Mesendoderm (in vitro differentiated cells): ENCODE measurements around the gene AKAP6.

ENCODE experiments used
- DNase-seq: peaks from one replicate; pipeline ENCODE4 v3.0.0; 2013
- H2AK5ac ChIP-seq: 2 replicates; pipeline ENCODE4 v1.6.1; 2013; ENCODE audit warnings: low read length, inconsistent platforms
- H2BK120ac ChIP-seq: 2 replicates; pipeline ENCODE4 v1.6.1; 2013; ENCODE audit warnings: low read depth, mild to moderate bottlenecking, low read length, moderate library complexity, mixed read lengths
- H2BK15ac ChIP-seq: replicated peaks from 2 replicates; pipeline ENCODE4 v1.6.1; 2013; ENCODE audit warnings: low read depth, mild to moderate bottlenecking, moderate library complexity
- H2BK5ac ChIP-seq: 2 replicates; pipeline ENCODE4 v1.6.1; 2013; ENCODE audit warnings: low read length, inconsistent platforms
- H3K18ac ChIP-seq: 2 replicates; pipeline ENCODE4 v1.6.1; 2013; ENCODE audit warnings: mild to moderate bottlenecking, low read length, mixed read lengths
- H3K23ac ChIP-seq: one replicate; pipeline ENCODE4 v1.6.1; 2013; ENCODE audit warnings: low read length
- H3K27ac ChIP-seq: 2 replicates; pipeline ENCODE4 v1.5.1; 2013; ENCODE audit warnings: low read depth, mild to moderate bottlenecking, inconsistent platforms, low read length, moderate library complexity
- H3K27me3 ChIP-seq: 2 replicates; pipeline ENCODE4 v1.6.1; 2013; ENCODE audit warnings: low read length, control low read depth, mild to moderate bottlenecking, inconsistent platforms; ENCODE audit not compliant: insufficient read depth, poor library complexity
- H3K36me3 ChIP-seq: 2 replicates; pipeline ENCODE4 v1.6.1; 2013; ENCODE audit warnings: low read length, inconsistent platforms; ENCODE audit not compliant: control insufficient read depth, insufficient read depth
- H3K4ac ChIP-seq: one replicate; pipeline ENCODE4 v1.6.1; 2013; ENCODE audit warnings: low read depth, mild to moderate bottlenecking, low read length, moderate library complexity
- H3K4me1 ChIP-seq: 2 replicates; pipeline ENCODE4 v1.6.1; 2013; ENCODE audit warnings: low read depth, low read length, inconsistent platforms; ENCODE audit not compliant: control insufficient read depth
- H3K4me2 ChIP-seq: 2 replicates; pipeline ENCODE4 v1.6.1; 2013; ENCODE audit warnings: low read length
- H3K4me3 ChIP-seq: 2 replicates; pipeline ENCODE4 v1.5.1; 2013; ENCODE audit warnings: mild to moderate bottlenecking, low read length
- H3K56ac ChIP-seq: one replicate; pipeline ENCODE4 v1.6.1; 2013; ENCODE audit warnings: low read length
- H3K79me1 ChIP-seq: 2 replicates; pipeline ENCODE4 v1.6.1; 2013; ENCODE audit warnings: low read length, inconsistent platforms
- H3K79me2 ChIP-seq: 2 replicates; pipeline ENCODE4 v1.6.1; 2013; ENCODE audit warnings: mild to moderate bottlenecking, low read length; ENCODE audit not compliant: control insufficient read depth, insufficient read depth
- H3K9ac ChIP-seq: 2 replicates; pipeline ENCODE4 v1.6.1; 2013; ENCODE audit warnings: low read length, inconsistent platforms
- H4K5ac ChIP-seq: one replicate; pipeline ENCODE4 v1.6.1; 2013; ENCODE audit warnings: low read length
- H4K8ac ChIP-seq: one replicate; pipeline ENCODE4 v1.6.1; 2013; ENCODE audit warnings: low read depth, mild to moderate bottlenecking, control low read depth, low read length, moderate library complexity
- WGBS: extraction: QIAGEN DNeasy Blood & Tissue Kit; methylation state at CpG from one replicate; pipeline ENCODE4 v1.1.7; 2013; ENCODE audit warnings: low lambda C conversion rate, missing lambda C conversion rate; ENCODE audit not compliant: insufficient coverage; ENCODE audit errors: extremely low coverage; 5-methylcytosine and 5-hydroxymethylcytosine counted together

AKAP6 gene

GRCh38 chr14:32427726-32428528 lies 98.8 kb downstream of the AKAP6 start:
- WGBS = no CpG with 5 or more reads among the region's 4 CpGs
- no peak overlapping the region for H3K4ac ChIP-seq
- no peaks in the 10 kb centered on the region for H3K79me2 ChIP-seq
- no peak overlapping the region for H3K27ac ChIP-seq
- H2BK120ac ChIP-seq = no peak overlapping the region
- H4K5ac ChIP-seq = no peak overlapping the region
- H3K27me3 ChIP-seq = no peaks in the 10 kb centered on the region
- no peaks in the 10 kb centered on the region for H3K79me1 ChIP-seq
- H2BK5ac ChIP-seq = no peak overlapping the region
- H3K23ac ChIP-seq = no peak overlapping the region
- no peak overlapping the region for H3K4me2 ChIP-seq
- H2BK15ac ChIP-seq = no peak overlapping the region
- no peak overlapping the region for H2AK5ac ChIP-seq
- H4K8ac ChIP-seq = no peak overlapping the region
- DNase-seq = no peak
- H3K56ac ChIP-seq = no peak overlapping the region
- no peak overlapping the region for H3K9ac ChIP-seq
- H3K4me1 ChIP-seq = peaks cover 8% of the 10 kb centered on the region
- no peak overlapping the region for H3K18ac ChIP-seq
- no peaks in the 10 kb centered on the region for H3K36me3 ChIP-seq
- H3K4me3 ChIP-seq = no peak overlapping the region

DNA sequence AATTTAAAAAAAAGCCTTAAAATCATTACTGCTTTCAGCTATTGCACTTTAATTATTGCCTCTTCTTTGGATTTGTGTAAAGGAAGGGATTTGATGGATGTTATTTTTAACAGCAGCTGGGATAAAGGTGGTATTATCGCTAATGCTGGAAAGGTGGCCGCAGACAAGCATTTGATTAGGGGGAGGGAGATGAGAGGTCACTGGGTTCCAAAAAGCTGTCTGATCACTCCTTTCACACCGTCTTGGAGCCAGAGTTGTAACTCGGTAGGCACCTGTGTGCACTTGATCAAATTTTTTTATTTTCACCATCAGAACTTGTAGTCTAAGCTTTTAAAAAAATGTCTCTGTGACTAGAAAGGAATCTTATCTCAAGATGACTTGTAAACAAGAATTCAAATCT lies 99.8 kb downstream of the AKAP6 start:
- H3K4ac ChIP-seq = no peak overlapping the region
- H3K9ac ChIP-seq = no peak overlapping the region
- DNase-seq = no peak

DNA sequence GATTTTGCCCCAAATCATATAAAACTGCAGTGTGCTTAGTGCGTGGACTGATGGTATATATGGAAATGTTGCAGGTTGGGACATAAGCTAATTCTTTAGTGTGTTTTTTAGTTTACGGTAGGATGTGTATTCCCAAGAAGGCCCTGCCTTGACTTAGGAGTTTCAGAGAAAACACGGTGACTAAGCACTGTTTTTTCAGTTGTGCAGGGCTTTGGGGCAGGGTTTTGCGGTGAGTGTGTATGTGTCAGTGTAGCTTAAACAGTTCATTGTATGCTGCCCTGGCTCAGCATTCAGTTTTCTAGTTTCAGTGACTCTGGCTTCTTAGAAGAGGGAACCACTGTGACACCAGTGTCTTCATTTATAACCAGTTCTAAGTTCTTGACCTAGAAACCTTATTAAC lies 101.2 kb downstream of the AKAP6 start:
- peak overlapping the region; percentile 67 for H2BK120ac ChIP-seq
- H3K56ac ChIP-seq = no peak overlapping the region
- no peaks in the 10 kb centered on the region for H3K36me3 ChIP-seq
- H3K27ac ChIP-seq = no peak overlapping the region
- H2BK15ac ChIP-seq = no peak overlapping the region
- H3K18ac ChIP-seq = no peak overlapping the region
- WGBS = no CpG with 5 or more reads among the region's 4 CpGs
- no peak overlapping the region for H4K5ac ChIP-seq
- H3K23ac ChIP-seq = peak overlapping the region; percentile 69
- H3K9ac ChIP-seq = no peak overlapping the region
- no peaks in the 10 kb centered on the region for H3K79me2 ChIP-seq
- no peak for DNase-seq
- H3K4ac ChIP-seq = no peak overlapping the region
- H3K4me1 ChIP-seq = peaks cover 15% of the 10 kb centered on the region
- no peak overlapping the region for H4K8ac ChIP-seq
- no peak overlapping the region for H2AK5ac ChIP-seq
- H3K79me1 ChIP-seq = no peaks in the 10 kb centered on the region
- H3K4me2 ChIP-seq = no peak overlapping the region
- no peaks in the 10 kb centered on the region for H3K27me3 ChIP-seq
- no peak overlapping the region for H3K4me3 ChIP-seq
- no peak overlapping the region for H2BK5ac ChIP-seq

More for the DNA sequence above, 99.8 kb downstream of the AKAP6 start:
- H2BK15ac ChIP-seq = no peak overlapping the region
- no CpG with 5 or more reads among the region's 4 CpGs for WGBS
- H3K23ac ChIP-seq = no peak overlapping the region
- no peaks in the 10 kb centered on the region for H3K27me3 ChIP-seq
- H4K8ac ChIP-seq = no peak overlapping the region
- no peak overlapping the region for H3K56ac ChIP-seq
- no peak overlapping the region for H3K27ac ChIP-seq
- no peak overlapping the region for H2BK5ac ChIP-seq
- H2BK120ac ChIP-seq = no peak overlapping the region
- H4K5ac ChIP-seq = no peak overlapping the region
- no peak overlapping the region for H3K18ac ChIP-seq
- H3K4me3 ChIP-seq = no peak overlapping the region
- H3K4me1 ChIP-seq = peaks cover 8% of the 10 kb centered on the region
- no peaks in the 10 kb centered on the region for H3K36me3 ChIP-seq
- no peak overlapping the region for H3K4me2 ChIP-seq
- no peaks in the 10 kb centered on the region for H3K79me1 ChIP-seq
- no peak overlapping the region for H2AK5ac ChIP-seq
- no peaks in the 10 kb centered on the region for H3K79me2 ChIP-seq

- Histone ChIP-seq H3K79me1 (no peaks in the 10 kb centered on the region), H3K56ac (no peak overlapping the region), H3K27ac (no peak overlapping the region)
These were observed 103.9 kb downstream of the AKAP6 start for GRCh38 chr14:32432813-32433538.

DNA sequence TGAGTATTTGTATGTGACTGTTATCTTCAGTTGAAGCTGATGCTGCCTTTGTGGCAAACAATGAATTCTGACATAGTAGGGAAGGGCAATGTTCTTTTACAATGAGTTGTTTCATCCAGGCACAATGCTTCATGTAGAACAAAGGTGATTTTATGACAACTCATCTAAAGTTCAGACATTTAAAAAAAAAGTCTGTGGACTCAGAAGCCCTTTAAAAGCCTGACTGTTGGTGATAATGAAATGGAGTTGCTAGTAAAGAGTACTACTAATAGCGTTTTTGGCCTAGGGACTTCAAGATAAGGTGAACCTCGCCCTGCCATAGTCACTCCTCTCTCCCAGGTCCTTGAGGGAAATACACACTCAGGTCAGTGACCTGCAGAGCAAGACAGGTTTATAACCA lies 105.1 kb downstream of the AKAP6 start:
- Histone ChIP-seq H3K27ac (no peak overlapping the region), H2AK5ac (no peak overlapping the region)
- DNase-seq = peak; percentile 13

More at GRCh38 chr14:32432813-32433538, 103.9 kb downstream of the AKAP6 start:
- Histone ChIP-seq H4K5ac (no peak overlapping the region), H2BK5ac (no peak overlapping the region), H3K4me2 (no peak overlapping the region), H3K79me2 (no peaks in the 10 kb centered on the region), H2BK120ac (no peak overlapping the region), H3K4me3 (no peak overlapping the region), H3K9ac (no peak overlapping the region), H3K18ac (no peak overlapping the region), H2BK15ac (no peak overlapping the region), H3K27me3 (no peaks in the 10 kb centered on the region), H3K36me3 (no peaks in the 10 kb centered on the region), H3K4me1 (peaks cover 7% of the 10 kb centered on the region), H3K4ac (no peak overlapping the region), H2AK5ac (no peak overlapping the region), H3K23ac (no peak overlapping the region), H4K8ac (no peak overlapping the region)
- DNase-seq = no peak
- no CpG with 5 or more reads among the region's 8 CpGs for WGBS

More for the DNA sequence above, 105.1 kb downstream of the AKAP6 start:
- Histone ChIP-seq H3K23ac (no peak overlapping the region), H3K79me2 (no peaks in the 10 kb centered on the region), H3K56ac (no peak overlapping the region), H2BK15ac (no peak overlapping the region), H3K4me3 (no peak overlapping the region), H3K36me3 (no peaks in the 10 kb centered on the region), H2BK120ac (no peak overlapping the region), H3K18ac (no peak overlapping the region), H3K4me1 (peaks cover 7% of the 10 kb centered on the region), H4K5ac (no peak overlapping the region), H2BK5ac (no peak overlapping the region), H4K8ac (no peak overlapping the region), H3K9ac (no peak overlapping the region), H3K4me2 (no peak overlapping the region), H3K4ac (no peak overlapping the region), H3K27me3 (no peaks in the 10 kb centered on the region), H3K79me1 (no peaks in the 10 kb centered on the region)
- WGBS = no CpG with 5 or more reads among the region's 2 CpGs
